GM21786 (cell line): ENCODE data around the gene TAS1R1.

Experiments
- ATAC-seq: cut with Tn5 transposase; IDR thresholded peaks from one replicate; pipeline ENCODE4 v1.9.1; 2021; ENCODE audit not compliant: unreplicated experiment

The TAS1R1 gene

GRCh38 chr1:6570987-6571386, 15.9 kb downstream of the TAS1R1 start:
- no peak for ATAC-seq

DNA sequence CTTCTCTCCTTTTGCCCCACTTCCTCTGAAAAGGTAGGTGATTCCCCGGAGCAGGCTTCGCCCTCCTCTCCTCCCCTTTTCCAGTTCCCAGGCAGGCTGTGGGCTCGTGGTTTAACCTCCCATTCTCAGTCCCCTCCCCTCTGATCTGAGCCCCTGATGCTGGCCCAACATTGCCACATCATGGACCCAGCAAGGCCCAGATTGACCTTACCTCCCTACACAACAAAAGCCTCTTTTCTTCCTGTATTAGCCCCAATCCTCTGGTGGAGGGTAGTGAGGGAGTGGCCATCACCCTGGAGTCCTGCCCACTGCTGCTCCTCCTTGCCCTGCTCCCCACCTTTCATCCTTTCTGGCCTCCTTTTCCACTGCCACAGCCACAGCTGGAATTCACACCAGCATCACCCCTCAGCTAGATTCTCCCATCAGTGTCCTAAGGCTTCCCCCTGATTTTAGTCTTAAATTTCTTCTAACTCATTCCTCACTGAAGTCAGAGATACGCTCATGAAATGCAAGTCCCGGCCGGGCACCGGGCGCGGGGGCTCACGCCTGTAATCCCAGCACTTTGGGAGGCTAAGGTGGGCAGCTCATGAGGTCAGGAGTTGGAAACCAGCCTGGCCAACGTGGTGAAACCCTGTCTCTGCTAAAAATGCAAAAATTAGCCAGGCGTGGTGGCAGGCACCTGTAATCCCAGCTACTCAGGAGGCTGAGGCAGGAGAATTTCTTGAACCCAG, 17.7 kb downstream of the TAS1R1 start:
- no peak for ATAC-seq

DNA sequence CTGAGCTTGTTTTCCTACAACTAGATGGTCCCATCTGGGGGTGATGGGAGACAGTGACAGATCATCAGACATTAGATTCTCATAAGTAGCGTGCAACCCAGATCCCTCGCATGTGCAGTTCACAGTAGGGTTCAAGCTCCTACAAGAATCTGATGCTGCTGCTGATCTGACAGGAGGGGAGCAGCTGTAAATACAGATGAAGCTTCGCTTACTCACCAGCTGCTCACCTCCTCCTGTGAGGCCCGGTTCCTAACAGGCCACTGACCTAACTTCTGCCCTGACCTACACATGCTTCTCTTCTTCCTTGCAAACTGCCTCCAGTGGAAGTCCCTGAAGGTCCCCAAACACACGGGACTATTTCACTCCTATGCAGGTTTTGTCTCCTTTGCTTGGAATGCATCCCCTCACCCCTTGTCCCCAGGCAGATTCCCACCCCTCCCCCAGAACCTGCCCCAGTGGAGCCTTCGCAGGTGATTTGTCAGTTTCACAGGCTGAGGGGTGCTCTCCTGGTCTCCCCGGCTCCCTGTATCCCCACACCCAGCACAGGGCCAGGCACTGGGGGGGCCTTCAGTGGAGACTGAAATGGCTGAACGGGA, 19.0 kb downstream of the TAS1R1 start:
- no peak for ATAC-seq

GRCh38 chr1:6574818-6575217, 19.7 kb downstream of the TAS1R1 start:
- ATAC-seq: no peak

DNA sequence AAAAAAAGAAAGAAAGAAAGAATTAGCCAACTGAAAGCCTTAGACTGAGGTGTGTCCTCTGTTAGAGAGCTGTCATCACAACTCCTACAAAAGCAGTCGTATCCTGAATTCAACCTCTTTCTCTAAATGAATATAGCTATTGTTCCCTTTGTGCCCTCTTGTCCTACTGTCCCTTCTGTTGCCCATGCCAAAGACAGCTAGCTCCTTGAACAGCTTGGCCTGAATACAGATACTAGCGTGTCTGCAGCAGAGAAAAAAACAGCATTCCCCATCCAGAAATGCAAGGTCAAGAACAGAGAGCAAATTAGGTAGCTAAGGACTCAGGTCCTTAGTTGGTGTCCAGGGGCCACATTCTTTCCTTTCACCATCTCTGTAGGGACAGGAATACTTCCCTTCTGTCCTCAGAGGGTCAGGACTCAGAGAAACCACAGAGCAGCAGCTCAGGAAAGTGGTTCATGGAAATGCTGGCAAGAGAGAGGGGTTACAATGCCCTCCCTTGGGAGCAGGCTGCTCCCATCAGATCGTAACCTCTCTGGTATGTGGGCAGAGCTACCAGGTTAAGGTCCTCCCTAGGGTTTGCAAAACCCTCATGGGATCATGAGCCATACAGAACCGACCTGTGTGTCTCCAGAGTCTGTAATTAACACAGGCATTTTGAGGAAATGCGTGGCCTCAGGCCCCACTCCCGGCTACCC, 22.9 kb downstream of the TAS1R1 start:
- no peak for ATAC-seq

DNA sequence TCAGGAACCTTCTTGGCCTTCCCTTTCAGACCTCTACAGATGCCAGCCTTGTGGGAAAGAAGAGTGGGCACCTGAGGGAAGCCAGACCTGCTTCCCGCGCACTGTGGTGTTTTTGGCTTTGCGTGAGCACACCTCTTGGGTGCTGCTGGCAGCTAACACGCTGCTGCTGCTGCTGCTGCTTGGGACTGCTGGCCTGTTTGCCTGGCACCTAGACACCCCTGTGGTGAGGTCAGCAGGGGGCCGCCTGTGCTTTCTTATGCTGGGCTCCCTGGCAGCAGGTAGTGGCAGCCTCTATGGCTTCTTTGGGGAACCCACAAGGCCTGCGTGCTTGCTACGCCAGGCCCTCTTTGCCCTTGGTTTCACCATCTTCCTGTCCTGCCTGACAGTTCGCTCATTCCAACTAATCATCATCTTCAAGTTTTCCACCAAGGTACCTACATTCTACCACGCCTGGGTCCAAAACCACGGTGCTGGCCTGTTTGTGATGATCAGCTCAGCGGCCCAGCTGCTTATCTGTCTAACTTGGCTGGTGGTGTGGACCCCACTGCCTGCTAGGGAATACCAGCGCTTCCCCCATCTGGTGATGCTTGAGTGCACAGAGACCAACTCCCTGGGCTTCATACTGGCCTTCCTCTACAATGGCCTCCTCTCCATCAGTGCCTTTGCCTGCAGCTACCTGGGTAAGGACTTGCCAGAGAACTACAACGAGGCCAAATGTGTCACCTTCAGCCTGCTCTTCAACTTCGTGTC, 23.7 kb downstream of the TAS1R1 start:
- ATAC-seq: no peak

DNA sequence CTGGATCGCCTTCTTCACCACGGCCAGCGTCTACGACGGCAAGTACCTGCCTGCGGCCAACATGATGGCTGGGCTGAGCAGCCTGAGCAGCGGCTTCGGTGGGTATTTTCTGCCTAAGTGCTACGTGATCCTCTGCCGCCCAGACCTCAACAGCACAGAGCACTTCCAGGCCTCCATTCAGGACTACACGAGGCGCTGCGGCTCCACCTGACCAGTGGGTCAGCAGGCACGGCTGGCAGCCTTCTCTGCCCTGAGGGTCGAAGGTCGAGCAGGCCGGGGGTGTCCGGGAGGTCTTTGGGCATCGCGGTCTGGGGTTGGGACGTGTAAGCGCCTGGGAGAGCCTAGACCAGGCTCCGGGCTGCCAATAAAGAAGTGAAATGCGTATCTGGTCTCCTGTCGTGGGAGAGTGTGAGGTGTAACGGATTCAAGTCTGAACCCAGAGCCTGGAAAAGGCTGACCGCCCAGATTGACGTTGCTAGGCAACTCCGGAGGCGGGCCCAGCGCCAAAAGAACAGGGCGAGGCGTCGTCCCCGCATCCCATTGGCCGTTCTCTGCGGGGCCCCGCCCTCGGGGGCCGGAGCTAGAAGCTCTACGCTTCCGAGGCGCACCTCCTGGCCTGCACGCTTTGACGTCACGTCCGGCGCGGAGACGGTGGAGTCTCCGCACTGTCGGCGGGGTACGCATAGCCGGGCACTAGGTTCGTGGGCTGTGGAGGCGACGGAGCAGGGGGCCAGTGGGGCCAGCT, 24.4 kb downstream of the TAS1R1 start, which contains the start of gene ZBTB48:
Gene ZBTB48, plus strand, starts transcription at position 621 of the 745 bp plus-strand sequence. CDS start 616 bp downstream, outside the sequence.
- peak; percentile 89 for ATAC-seq

- ATAC-seq: no peak
Observed at GRCh38 chr1:6580119-6580592, 25.0 kb downstream of the TAS1R1 start.

GRCh38 chr1:6580593-6581409, 25.7 kb downstream of the TAS1R1 start:
- ATAC-seq: no peak

DNA sequence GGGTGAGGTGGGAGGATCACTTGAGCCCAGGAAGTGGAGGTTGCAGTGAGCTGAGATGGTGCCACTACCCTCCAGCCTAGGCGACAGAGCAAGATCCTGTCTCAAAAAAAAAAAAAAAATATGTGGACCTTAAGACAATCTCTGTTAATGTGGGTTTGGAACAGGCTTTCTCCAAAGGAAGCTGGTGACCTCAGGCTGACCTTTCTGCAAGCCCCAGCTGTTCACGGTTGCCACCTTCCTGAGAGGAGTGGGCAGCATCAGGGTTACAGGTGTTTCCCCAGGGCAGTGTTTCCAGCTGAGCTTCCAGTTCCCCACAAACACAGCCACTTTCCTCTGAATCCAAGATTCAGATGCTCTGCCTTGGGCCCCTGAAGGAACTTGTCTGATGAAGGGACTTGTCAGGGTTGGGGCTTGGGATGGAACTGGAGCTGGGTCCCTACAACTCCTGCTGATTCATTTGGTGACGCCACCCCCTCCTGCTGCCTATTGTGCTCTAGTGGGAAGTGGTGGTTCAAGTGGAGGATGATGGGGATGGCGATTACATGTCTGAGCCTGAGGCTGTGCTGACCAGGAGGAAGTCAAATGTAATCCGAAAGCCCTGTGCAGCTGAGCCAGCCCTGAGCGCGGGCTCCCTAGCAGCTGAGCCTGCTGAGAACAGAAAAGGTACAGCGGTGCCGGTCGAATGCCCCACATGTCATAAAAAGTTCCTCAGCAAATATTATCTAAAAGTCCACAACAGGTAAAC, 26.6 kb downstream of the TAS1R1 start:
- ATAC-seq: no peak

GRCh38 chr1:6582370-6582769, 27.3 kb downstream of the TAS1R1 start:
- ATAC-seq: no peak

DNA sequence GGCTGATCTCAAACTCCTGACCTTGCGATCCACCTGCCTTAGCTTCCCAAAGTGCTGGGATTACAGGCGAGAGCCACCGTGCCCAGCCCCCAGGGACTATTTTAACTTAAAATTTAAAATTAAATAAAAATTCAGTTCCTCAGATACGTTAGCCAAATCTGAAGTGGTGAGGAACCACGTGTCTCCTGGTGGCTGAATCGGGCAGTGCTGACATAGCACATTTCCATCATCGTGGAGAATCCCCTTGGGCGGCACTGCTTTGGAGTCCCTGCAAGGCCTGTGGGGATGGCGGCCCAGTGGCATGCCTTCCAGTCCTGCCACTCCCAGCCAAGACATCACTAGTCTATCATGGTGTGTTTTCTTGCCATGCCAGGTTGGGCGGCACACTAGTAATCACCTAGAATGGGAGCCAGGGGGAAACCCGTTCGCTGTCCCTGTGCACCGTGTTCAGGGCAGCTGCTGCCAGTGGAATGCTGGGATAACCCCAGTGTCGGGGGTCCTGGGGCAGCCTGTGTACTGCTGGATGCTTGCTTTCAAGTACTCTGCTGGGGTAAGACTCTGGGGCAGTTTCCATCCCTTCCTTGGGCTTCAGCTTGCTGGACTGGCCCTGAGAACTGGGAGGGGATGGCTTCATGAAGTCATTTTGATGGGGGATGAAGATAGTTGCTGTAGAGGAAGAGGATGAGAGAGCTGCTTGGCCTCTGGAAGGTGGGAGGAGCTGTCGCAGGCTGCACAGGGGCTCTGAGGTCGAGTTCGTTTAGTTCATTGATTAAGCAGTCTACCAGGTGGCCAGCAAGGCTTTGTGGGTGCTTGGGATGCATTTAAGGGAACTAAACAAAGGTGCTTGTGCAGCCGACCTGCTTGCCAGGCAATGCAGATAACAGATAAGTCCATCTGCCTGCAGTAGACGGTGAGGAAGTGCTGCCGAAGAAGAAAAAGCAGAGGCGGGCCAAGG, 29.3 kb downstream of the TAS1R1 start:
- ATAC-seq: no peak

DNA sequence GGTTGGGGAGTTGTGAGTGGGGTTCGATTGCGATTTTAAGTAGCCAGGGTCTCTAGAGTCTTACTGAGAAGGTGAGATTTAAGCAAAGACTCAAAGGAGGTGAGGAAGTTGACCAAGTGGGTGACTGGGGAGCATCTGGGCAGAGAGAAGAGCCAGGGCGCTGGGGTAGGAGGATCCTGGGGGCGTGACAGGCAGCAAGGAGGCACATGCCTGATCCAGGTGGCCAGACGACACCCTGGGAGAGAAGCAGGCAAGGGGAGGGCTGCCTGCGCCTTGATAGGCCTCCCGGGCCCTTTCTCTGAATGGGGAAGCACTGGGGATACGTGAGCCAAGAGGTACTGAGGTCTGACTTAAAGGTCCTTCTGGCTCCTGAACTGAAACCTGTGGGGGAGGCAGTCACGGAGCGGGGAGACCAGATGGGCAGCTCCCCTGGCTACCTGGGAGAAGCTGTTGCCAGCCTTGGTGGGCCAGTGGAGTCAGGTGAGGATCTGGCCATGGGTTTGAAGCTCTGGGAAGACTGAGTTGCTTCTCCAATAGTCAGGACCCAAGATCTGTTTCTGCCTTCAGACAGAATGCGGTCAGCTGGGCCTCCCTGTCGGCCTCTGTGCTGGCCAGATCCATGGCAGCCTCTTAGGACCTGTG, 30.1 kb downstream of the TAS1R1 start:
- ATAC-seq: no peak

- ATAC-seq: no peak
Observed at GRCh38 chr1:6585841-6586240, 30.7 kb downstream of the TAS1R1 start.

- ATAC-seq: no peak
Observed at GRCh38 chr1:6586404-6586816, 31.3 kb downstream of the TAS1R1 start.

DNA sequence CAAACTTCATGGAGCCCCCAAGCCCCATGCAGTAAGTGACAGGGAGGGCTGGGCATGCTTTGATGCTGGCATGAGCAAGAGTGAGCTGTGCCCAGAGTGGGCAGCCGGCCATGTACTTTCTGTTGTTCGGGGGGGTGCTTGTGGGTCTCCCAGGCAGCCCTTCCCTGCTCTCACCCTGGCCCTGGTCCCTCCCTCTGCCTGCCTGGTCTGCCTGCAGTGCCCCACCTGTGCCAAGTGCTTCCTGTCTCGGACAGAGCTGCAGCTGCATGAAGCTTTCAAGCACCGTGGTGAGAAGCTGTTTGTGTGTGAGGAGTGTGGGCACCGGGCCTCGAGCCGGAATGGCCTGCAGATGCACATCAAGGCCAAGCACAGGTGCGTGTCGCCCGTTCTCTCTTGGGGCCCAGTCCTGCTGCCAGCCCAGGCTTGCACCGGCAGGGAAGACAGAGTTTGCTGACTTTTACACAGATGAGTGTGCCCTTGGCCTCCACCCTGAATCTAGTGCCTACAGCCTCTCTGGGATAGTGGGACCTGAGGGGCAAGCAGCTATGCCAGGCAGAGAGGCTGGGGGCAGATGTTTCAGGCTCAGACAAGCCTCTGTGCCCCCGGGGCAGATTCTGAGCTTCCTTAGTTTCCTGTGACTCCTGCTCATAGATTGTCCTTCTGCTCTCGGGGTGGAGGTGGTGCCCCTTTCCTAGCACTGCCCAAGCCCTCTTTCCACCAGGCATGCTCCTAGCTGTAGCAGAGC, 32.3 kb downstream of the TAS1R1 start:
- no peak for ATAC-seq
